ENCODE results near the gene CDH4. TPM values are rescaled to one million over a fixed set of nuclear protein-coding genes. Genes with fewer than 3 reads are reported as not detected.
A peak's percentile ranks its signal among the peaks of the same experiment; 100 is the strongest.

Gene CDH4
- total and polyA plus RNA-seq, 12 donors, result 0.04 to 0.25 (median 0.08) TPM; not detected in 5

DNA sequence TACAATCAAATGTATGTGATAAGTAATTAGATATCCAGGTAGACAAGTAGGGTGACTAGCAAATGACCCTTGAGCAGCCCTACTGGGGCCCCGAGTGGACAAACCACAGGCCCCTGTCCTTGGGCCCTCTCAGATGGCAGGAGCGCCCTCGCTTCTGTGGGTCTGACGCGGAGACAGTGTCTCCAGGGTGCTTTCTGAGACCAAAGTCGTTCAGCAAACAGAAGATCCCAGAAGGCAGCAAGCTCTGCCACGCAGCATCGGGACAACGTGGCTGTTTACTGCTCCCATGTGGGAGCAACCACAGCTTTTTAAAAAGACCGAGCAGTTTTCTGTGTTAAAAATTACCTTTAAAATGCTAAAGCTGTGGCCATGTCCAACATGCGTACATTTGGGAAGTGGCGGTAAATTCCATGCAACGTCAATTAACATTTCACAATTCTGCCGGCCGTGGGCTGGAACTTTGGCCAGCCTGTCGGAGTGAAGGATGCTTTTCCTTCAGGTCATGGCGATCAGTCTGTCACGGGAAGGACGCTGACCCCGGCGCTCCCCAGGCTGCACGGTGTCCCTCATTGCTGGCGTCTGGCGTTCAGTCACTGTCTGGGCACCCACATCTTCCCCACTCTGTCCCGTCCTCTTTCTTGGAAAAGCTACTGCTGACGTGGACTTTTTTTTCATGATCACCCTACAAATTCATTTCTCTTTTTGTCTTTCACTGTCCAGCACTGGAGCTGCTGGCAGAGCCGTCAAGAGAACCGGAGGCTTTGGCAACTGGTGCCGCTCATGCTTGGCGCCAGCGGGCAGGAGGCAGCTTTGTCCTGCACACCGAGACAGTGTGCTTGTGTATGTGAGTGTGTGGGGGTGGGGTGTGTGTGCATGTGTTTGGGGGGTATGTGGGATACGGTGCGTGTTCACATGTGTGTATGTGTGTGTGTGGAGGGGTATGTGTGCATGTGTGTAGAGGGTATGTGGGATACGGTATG lies 293.1 kb downstream of the CDH4 start:
- DNase-seq, result no peak
- WGBS, 2 donors, result 89 to 90% methylated on average over 35 of the region's 35 CpGs

DNA sequence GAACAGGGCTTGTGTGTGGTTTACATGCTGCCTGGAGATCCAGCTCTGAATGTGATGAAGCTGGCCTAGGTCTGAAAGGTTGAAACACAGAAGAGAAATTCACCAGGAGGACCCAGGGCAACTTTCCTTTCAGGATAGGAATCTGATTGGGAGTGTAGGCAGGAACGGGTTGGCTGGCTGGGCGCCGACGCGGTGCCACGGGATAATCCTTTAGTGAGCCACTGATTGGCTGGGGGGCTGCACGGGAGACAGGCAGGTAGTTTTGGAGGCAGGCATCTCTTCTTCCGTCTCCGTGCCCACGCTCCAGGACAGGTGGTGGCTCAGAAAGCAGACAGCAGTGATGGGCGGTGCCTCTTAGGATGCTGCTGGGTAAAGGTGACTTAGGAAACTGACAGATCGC lies 294.6 kb downstream of the CDH4 start:
- H3K9me3 ChIP-seq, result peaks cover 0 to 9% (median 0%) of the 10 kb centered on the region in 11 donors
- peaks cover 0 to 41% (median 15%) of the 10 kb centered on the region in 7 donors for H3K27me3 ChIP-seq
- intact Hi-C loops (cut with DNase I), result no loop called here
- no peak overlapping the region for H3K4me3 ChIP-seq
- ATAC-seq, result no peak
- no peaks in the 10 kb centered on the region for H3K36me3 ChIP-seq
- DNase-seq, result no peak
- TF ChIP-seq, protein P1, sequence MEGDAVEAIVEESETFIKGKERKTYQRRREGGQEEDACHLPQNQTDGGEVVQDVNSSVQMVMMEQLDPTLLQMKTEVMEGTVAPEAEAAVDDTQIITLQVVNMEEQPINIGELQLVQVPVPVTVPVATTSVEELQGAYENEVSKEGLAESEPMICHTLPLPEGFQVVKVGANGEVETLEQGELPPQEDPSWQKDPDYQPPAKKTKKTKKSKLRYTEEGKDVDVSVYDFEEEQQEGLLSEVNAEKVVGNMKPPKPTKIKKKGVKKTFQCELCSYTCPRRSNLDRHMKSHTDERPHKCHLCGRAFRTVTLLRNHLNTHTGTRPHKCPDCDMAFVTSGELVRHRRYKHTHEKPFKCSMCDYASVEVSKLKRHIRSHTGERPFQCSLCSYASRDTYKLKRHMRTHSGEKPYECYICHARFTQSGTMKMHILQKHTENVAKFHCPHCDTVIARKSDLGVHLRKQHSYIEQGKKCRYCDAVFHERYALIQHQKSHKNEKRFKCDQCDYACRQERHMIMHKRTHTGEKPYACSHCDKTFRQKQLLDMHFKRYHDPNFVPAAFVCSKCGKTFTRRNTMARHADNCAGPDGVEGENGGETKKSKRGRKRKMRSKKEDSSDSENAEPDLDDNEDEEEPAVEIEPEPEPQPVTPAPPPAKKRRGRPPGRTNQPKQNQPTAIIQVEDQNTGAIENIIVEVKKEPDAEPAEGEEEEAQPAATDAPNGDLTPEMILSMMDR (IDR thresholded peaks at IDR 0.05), result no peak
- WGBS, 2 donors, result 90 to 91% methylated on average over 12 of the region's 12 CpGs
- no peak overlapping the region for H3K27ac ChIP-seq
- H3K4me1 ChIP-seq, result no peaks in the 10 kb centered on the region

More for the DNA sequence above, 293.1 kb downstream of the CDH4 start:
- no peak overlapping the region for H3K4me3 ChIP-seq
- H3K4me1 ChIP-seq, result no peaks in the 10 kb centered on the region
- TF ChIP-seq, protein P1 (IDR thresholded peaks at IDR 0.05), result no peak
- H3K27me3 ChIP-seq, result peaks cover 0 to 35% (median 9%) of the 10 kb centered on the region in 7 donors
- intact Hi-C loops (cut with DNase I), result no loop called here
- no peaks in the 10 kb centered on the region for H3K36me3 ChIP-seq
- ATAC-seq, result no peak
- H3K9me3 ChIP-seq, result no peaks in the 10 kb centered on the region
- H3K27ac ChIP-seq, result no peak overlapping the region

DNA sequence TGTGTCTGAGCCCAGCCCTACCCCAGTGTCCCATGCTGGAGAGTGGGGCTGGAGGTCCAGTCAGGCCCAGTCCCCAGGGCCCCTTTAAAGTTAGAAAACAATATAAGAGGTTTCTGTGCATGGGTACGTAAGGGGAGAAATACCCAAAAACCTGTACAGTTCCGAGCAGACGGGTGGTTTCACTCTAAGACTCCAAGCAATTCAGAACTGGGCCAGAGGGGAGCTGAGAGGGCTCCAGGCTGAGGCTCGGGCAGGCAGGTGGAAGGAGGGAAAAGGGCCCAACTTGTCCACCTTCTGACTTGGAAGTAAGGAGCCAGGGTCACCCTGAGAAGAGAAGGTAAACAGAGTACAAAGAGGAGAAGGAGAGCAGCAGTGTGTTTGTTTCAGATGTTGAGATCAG lies 296.0 kb downstream of the CDH4 start:
- WGBS, 2 donors, result 71 to 84% methylated on average over 4 of the region's 4 CpGs
- Histone ChIP-seq H3K4me3 (no peak overlapping the region), H3K27ac (no peak overlapping the region), H3K9me3 (peaks cover 0 to 20% (median 0%) of the 10 kb centered on the region in 11 donors), H3K27me3 (peaks cover 0 to 30% (median 15%) of the 10 kb centered on the region in 7 donors), H3K36me3 (no peaks in the 10 kb centered on the region), H3K4me1 (no peaks in the 10 kb centered on the region)
- DNase-seq (no peak), ATAC-seq (no peak)
- TF ChIP-seq, protein P1 (IDR thresholded peaks at IDR 0.05), result no peak
- intact Hi-C loops (cut with DNase I), result no loop called here

DNA sequence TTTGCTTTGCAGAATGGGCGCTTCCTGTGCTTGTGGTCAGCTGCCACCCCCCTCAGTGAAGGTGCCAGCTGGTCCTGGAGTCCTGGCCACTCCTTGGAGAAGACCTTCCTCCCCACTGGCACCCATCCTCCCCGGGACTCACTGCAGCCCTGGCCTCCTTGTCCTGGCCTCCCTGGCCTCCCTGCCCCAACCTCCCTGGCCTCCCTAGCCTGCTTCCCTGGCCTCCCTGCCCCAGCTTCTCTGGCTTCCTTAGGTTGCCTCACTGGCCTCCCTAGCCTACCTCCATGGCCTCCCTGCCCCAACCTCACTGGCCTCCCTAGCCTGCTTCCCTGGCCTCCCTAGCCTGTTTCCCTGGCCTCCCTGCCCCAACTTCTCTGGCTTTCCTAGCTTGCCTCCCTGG lies 297.8 kb downstream of the CDH4 start:
- no peaks in the 10 kb centered on the region for H3K4me1 ChIP-seq
- TF ChIP-seq, protein P1 (IDR thresholded peaks at IDR 0.05), result no peak
- H3K36me3 ChIP-seq, result no peaks in the 10 kb centered on the region
- intact Hi-C loops (cut with DNase I), result no loop called here
- peaks cover 0 to 21% (median 0%) of the 10 kb centered on the region in 11 donors for H3K9me3 ChIP-seq
- peaks cover 0 to 25% (median 15%) of the 10 kb centered on the region in 7 donors for H3K27me3 ChIP-seq
- ATAC-seq, result peak in 1 of 8 donors; percentile 25
- 86 to 87% methylated on average over 2 of the region's 2 CpGs for WGBS, 2 donors
- H3K27ac ChIP-seq, result no peak overlapping the region
- DNase-seq, result no peak
- H3K4me3 ChIP-seq, result no peak overlapping the region

Data from heart right ventricle (tissue), 16 donors.